Measurements from ENCODE around the gene MLIP.

MLIP gene

DNA sequence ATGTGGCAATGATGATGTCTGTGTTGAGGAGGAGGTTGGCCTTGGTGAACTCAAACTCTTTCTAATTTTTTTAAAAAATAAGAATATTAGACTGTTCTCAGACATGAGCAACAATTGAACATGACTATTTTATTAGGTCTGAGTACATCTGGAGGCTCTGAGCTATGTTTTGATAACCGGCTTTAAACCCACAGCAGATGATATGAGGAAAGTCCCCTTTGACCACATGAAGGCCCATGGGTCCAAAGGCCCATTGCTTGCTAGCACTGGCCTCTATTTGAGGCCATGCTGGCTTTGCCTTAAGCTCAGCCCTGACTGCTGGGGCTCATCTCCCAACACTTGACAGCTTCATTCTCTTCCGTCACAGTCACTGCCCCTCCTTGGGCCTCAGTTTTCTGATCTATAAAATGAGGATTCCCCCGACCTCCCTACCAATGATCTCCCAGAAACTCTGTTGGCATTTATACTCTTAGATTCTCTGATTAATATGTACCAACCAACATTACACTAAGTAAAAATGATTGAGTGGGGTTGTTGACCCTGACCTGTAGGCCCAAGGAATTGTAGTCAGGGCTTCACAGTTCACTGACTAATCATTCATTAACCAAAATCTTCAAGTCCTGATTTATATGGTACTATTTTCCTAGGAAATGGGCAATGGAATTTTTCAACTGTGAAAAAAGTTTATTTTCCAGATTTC is 173.1 kb downstream of the MLIP start:
- 86% methylated on average over 3 of the region's 3 CpGs for WGBS
- no peaks in the 10 kb centered on the region for H3K36me3 ChIP-seq (ENCODE audit: insufficient read depth, low read length)
- no peaks in the 10 kb centered on the region for H3K27me3 ChIP-seq (ENCODE audit: insufficient read depth, low read length)
- no peak overlapping the region for H3K4me3 ChIP-seq (ENCODE audit: low read length)
- H3K9me3 ChIP-seq (ENCODE audit: insufficient read depth, low read depth, low read length), result no peaks in the 10 kb centered on the region
- H3K27ac ChIP-seq (ENCODE audit: low read depth, low read length), result no peak overlapping the region
- no peak overlapping the region for H3K9ac ChIP-seq (ENCODE audit: low read depth, low read length)
- no peaks in the 10 kb centered on the region for H3K4me1 ChIP-seq (ENCODE audit: insufficient read depth, low read length)

DNA sequence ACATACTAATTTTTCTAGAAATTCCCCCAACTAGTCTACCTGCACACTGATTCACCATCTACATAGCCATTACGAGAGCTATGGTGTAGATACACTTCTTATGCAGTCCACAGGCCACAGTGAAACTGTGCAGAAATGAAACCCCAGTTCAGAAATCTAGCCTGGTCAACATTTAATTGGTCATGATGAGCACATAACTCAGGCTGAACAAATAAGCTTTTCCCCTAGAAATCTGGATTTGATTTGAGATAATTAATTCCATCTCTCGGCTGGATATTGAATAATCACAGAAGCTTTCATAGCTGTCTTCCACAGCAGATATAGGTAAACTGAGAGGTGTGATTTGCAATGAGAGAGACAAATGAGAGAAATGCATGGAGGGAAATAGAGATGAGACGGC is 174.4 kb downstream of the MLIP start:
- no peak overlapping the region for H3K9ac ChIP-seq (ENCODE audit: low read depth, low read length)
- no peaks in the 10 kb centered on the region for H3K27me3 ChIP-seq (ENCODE audit: insufficient read depth, low read length)
- H3K4me3 ChIP-seq (ENCODE audit: low read length), result no peak overlapping the region
- 98% methylated on average over 3 of the region's 3 CpGs for WGBS
- H3K4me1 ChIP-seq (ENCODE audit: insufficient read depth, low read length), result 0 out of 2 replicates have a peak, but pooled peaks cover 2% of the 10 kb centered on the region
- H3K27ac ChIP-seq (ENCODE audit: low read depth, low read length), result no peak overlapping the region
- H3K36me3 ChIP-seq (ENCODE audit: insufficient read depth, low read length), result no peaks in the 10 kb centered on the region
- H3K9me3 ChIP-seq (ENCODE audit: insufficient read depth, low read depth, low read length), result no peaks in the 10 kb centered on the region

DNA sequence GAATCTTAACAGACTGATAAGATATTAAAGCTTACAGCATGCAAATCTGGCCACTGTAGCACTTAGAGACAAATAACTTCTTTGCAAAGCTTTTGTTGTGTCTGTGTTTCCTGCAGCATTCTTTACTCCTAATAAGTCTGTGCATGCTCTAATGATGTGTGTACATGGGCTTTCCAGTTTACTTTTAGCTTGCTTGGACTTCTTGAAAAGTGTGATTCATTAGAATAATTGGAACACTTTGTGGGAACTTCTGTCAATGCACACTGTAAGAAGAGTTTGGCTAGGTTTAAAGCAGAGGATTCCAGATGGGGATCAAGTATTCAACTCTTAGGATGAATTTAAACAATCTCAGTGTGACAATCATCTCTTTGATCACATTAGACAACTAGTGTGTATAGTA is 174.9 kb downstream of the MLIP start:
- Histone ChIP-seq H3K27ac (ENCODE audit: low read depth, low read length) (no peak overlapping the region), H3K27me3 (ENCODE audit: insufficient read depth, low read length) (no peaks in the 10 kb centered on the region), H3K36me3 (ENCODE audit: insufficient read depth, low read length) (no peaks in the 10 kb centered on the region), H3K9ac (ENCODE audit: low read depth, low read length) (no peak overlapping the region), H3K9me3 (ENCODE audit: insufficient read depth, low read depth, low read length) (no peaks in the 10 kb centered on the region), H3K4me1 (ENCODE audit: insufficient read depth, low read length) (0 out of 2 replicates have a peak, but pooled peaks cover 7% of the 10 kb centered on the region), H3K4me3 (ENCODE audit: low read length) (no peak overlapping the region)

DNA sequence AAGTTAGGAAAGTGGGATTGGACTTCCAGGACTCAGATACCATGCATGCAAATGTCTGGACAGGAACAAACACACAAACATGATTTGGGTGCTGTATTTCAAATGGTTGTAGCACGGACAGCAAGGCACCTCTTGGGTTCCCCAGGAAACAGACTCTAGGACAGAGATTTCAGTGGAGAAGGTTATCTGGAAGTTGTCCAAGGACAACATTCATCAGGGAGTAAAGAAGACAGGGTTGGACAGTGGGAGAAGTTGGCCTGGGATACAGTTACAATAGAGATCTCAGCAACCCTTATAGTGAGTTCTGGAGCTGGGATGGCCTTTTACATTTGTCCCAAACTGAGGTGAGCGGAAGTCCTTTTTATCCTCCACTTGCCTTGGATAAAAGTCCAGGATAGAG is 177.2 kb downstream of the MLIP start:
- Histone ChIP-seq H3K36me3 (ENCODE audit: insufficient read depth, low read length) (no peaks in the 10 kb centered on the region), H3K4me3 (ENCODE audit: low read length) (no peak overlapping the region), H3K4me1 (ENCODE audit: insufficient read depth, low read length) (peaks cover 17% of the 10 kb centered on the region; the same call in 1 of the 2 replicates), H3K9me3 (ENCODE audit: insufficient read depth, low read depth, low read length) (no peaks in the 10 kb centered on the region), H3K9ac (ENCODE audit: low read depth, low read length) (no peak overlapping the region), H3K27ac (ENCODE audit: low read depth, low read length) (no peak overlapping the region), H3K27me3 (ENCODE audit: insufficient read depth, low read length) (no peaks in the 10 kb centered on the region)
- WGBS, result 99% methylated on average over 2 of the region's 2 CpGs

DNA sequence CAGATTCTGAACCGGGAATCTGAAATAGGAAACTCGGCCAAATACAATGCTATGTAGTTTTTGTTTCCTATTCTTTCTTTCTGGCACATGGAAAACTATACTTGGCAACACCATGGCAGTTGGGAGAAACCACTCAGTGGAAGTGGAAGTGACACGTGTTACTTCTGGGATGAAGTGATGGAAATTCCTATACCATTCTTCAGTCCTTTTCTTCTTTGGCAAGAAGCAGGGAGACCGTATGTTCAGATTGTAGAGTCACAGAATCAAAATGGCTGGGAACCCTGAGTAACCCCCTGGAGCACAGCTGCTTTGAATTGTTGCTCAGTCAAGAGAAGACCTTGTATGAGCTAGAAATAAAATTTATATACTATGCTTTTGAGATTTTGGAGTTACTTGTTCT is 178.2 kb downstream of the MLIP start:
- H3K27me3 ChIP-seq (ENCODE audit: insufficient read depth, low read length), result no peaks in the 10 kb centered on the region
- WGBS, result 97% methylated on average over 3 of the region's 4 CpGs
- no peaks in the 10 kb centered on the region for H3K9me3 ChIP-seq (ENCODE audit: insufficient read depth, low read depth, low read length)
- no peaks in the 10 kb centered on the region for H3K36me3 ChIP-seq (ENCODE audit: insufficient read depth, low read length)
- H3K4me1 ChIP-seq (ENCODE audit: insufficient read depth, low read length), result peaks cover 17% of the 10 kb centered on the region; the same call in 1 of the 2 replicates
- no peak overlapping the region for H3K4me3 ChIP-seq (ENCODE audit: low read length)
- H3K9ac ChIP-seq (ENCODE audit: low read depth, low read length), result no peak overlapping the region
- H3K27ac ChIP-seq (ENCODE audit: low read depth, low read length), result no peak overlapping the region

DNA sequence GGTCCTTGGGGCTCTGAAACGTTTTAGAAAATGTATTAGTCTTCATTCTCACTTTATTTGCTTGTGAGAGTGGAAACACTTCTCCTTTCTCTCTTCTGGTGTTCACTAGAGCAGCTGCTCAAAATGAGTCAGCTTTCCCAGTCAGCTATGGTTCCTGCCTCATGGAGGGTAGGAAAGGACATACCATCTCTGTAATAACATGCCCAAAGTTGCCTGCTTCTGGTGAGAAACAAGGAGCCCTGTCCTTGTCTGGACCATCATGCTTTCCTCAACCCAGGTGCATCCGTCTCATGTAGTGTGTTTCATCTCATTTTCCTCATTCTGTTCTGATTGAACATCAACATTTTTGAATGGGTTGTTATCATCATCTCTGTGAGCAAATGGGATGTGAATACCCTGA is 179.9 kb downstream of the MLIP start:
- 89% methylated on average over 1 of the region's 2 CpGs for WGBS
- H3K4me3 ChIP-seq (ENCODE audit: low read length), result no peak overlapping the region

DNA sequence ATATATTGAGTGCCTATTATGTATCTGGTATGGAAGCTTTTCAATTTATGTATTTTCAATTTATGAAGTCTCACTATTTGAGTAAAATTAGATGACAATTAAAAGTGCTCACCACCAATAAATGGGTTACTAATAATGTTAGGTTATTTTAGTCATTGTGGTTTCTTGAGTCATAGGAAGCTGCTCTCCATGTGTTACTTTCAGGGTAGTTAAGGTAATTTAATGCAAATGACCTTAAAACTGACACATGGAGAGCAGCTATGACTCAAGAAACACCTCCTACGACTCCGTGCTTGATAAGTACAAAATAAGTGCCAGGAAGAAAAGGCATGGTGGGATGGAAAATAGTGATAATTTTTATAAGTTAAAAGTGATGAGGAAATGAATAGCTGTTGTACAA is 180.5 kb downstream of the MLIP start:
- H3K27ac ChIP-seq (ENCODE audit: low read depth, low read length), result no peak overlapping the region
- H3K36me3 ChIP-seq (ENCODE audit: insufficient read depth, low read length), result no peaks in the 10 kb centered on the region
- no peaks in the 10 kb centered on the region for H3K27me3 ChIP-seq (ENCODE audit: insufficient read depth, low read length)
- H3K4me1 ChIP-seq (ENCODE audit: insufficient read depth, low read length), result peaks cover 17% of the 10 kb centered on the region; the same call in 1 of the 2 replicates
- 50% methylated on average over 1 of the region's 2 CpGs for WGBS
- H3K9me3 ChIP-seq (ENCODE audit: insufficient read depth, low read depth, low read length), result no peaks in the 10 kb centered on the region
- no peak overlapping the region for H3K9ac ChIP-seq (ENCODE audit: low read depth, low read length)
- H3K4me3 ChIP-seq (ENCODE audit: low read length), result no peak overlapping the region

More for the DNA sequence above, 179.9 kb downstream of the MLIP start:
- no peak overlapping the region for H3K9ac ChIP-seq (ENCODE audit: low read depth, low read length)
- H3K36me3 ChIP-seq (ENCODE audit: insufficient read depth, low read length), result no peaks in the 10 kb centered on the region
- peaks cover 17% of the 10 kb centered on the region; the same call in 1 of the 2 replicates for H3K4me1 ChIP-seq (ENCODE audit: insufficient read depth, low read length)
- H3K9me3 ChIP-seq (ENCODE audit: insufficient read depth, low read depth, low read length), result no peaks in the 10 kb centered on the region
- no peak overlapping the region for H3K27ac ChIP-seq (ENCODE audit: low read depth, low read length)
- H3K27me3 ChIP-seq (ENCODE audit: insufficient read depth, low read length), result no peaks in the 10 kb centered on the region

DNA sequence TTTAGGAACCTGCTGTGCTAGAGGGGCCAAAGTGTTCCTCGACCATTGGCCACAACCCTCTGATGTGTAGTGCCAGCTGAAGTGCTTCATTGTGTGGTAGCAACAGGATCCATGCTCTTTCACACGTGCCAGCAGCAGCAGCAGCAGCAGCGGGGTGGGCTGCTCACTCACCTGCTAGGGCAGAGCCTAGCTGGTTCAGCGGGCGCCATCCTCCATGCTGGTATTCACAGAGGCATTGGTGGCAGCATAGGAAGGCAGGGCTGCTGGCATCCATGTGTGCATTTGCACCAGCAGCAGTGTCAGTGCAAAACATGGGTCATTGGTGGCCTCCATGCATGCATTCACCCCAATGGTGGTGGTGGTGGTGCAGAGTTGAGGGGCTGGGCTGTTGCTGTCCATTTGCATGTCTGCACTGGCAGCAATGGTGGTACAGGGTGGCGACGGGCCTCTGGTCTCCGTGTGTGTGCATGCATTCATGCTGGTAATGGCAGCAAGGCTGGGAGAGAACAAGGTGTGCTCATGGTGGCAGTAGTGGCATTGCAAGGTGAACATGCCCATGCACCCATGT is 183.8 kb downstream of the MLIP start:
- H3K9me3 ChIP-seq (ENCODE audit: insufficient read depth, low read depth, low read length), result no peaks in the 10 kb centered on the region
- no peak overlapping the region for H3K4me3 ChIP-seq (ENCODE audit: low read length)
- no peak overlapping the region for H3K9ac ChIP-seq (ENCODE audit: low read depth, low read length)
- H3K4me1 ChIP-seq (ENCODE audit: insufficient read depth, low read length), result peaks cover 17% of the 10 kb centered on the region; the same call in 1 of the 2 replicates
- 94% methylated on average over 8 of the region's 8 CpGs for WGBS
- H3K27ac ChIP-seq (ENCODE audit: low read depth, low read length), result no peak overlapping the region
- H3K36me3 ChIP-seq (ENCODE audit: insufficient read depth, low read length), result no peaks in the 10 kb centered on the region
- H3K27me3 ChIP-seq (ENCODE audit: insufficient read depth, low read length), result no peaks in the 10 kb centered on the region

DNA sequence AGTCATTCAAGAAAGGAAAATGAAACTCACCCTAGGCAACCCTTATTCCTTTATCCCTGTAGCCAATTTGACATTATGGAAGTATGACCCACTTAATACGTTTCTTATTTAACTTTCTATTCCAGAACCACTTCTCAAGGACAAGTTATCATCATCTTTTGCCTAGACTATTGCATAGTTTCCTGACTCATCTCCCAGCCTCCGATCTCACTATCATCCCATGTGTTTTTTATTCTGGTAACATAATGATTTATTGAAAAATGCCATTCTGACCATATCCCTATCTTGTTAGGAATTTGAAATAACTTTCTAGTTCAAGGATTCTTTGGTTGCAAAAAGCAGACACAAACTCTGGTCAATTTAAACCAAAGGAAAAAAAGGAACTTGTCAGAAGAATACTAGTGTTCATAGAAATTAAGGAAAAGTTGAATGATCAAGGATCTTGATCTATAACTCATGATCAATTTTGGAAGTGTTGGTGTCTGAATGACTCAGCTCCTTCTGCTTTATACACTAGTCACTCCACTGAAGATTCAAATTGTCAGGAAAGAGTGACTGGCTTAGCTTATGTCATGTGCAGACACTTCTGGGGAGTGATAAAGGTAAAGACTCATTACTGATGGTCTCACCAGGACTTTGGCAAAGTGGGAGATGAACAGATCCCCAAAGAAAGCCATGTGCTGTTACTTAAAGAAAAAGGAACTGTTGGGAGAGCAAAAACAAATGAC is 188.5 kb downstream of the MLIP start:
- Histone ChIP-seq H3K9ac (ENCODE audit: low read depth, low read length) (no peak overlapping the region), H3K27me3 (ENCODE audit: insufficient read depth, low read length) (no peaks in the 10 kb centered on the region), H3K4me3 (ENCODE audit: low read length) (no peak overlapping the region), H3K4me1 (ENCODE audit: insufficient read depth, low read length) (peaks cover 4% of the 10 kb centered on the region; the same call in 1 of the 2 replicates), H3K9me3 (ENCODE audit: insufficient read depth, low read depth, low read length) (no peaks in the 10 kb centered on the region), H3K36me3 (ENCODE audit: insufficient read depth, low read length) (no peaks in the 10 kb centered on the region), H3K27ac (ENCODE audit: low read depth, low read length) (no peak overlapping the region)
- WGBS, result 97% methylated on average over 2 of the region's 2 CpGs

DNA sequence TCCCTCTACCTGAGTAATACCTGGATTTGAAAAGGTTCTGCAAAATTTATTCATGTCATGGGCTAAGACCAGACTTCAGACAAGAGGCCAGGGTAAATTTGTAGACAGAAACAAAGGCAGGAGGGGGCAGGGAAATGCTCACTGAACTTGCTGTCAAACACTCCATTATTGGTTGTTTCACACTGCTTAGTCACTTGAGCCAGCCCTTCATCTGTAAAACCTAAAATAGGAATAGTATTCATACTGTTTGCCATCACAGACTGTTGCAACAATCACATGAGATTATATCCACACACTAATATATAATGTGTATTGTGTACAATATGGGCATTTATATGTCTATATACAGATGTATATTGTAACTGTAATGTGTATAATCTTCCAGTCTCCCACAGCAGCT is 190.5 kb downstream of the MLIP start:
- Histone ChIP-seq H3K4me1 (ENCODE audit: insufficient read depth, low read length) (peaks cover 4% of the 10 kb centered on the region; the same call in 1 of the 2 replicates), H3K4me3 (ENCODE audit: low read length) (no peak overlapping the region), H3K27me3 (ENCODE audit: insufficient read depth, low read length) (no peaks in the 10 kb centered on the region), H3K27ac (ENCODE audit: low read depth, low read length) (no peak overlapping the region), H3K9ac (ENCODE audit: low read depth, low read length) (no peak overlapping the region), H3K36me3 (ENCODE audit: insufficient read depth, low read length) (no peaks in the 10 kb centered on the region), H3K9me3 (ENCODE audit: insufficient read depth, low read depth, low read length) (no peaks in the 10 kb centered on the region)

DNA sequence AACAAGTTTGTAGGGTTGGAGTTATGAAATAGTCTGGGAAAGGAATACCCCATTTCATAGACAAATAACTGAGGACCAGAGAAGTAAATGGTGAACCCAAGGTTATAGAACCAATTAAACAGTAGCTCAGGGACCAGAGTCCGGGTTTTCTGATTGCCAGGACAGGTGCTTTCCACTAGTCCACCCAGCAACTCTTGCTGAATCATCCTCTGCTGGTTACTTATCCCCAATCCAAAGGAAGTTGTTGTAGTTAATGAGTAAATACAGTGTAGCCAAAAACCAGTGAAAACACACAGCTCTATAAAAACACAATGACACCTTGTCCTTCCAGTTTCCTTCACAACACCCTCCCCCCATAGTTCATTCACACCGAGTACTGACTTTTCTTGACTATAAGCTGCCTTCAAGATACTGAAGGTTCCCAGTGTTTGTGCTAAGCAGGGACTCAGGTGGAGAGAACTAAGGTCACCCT is 196.2 kb downstream of the MLIP start:
- Histone ChIP-seq H3K27ac (ENCODE audit: low read depth, low read length) (no peak overlapping the region), H3K4me3 (ENCODE audit: low read length) (no peak overlapping the region), H3K4me1 (ENCODE audit: insufficient read depth, low read length) (no peaks in the 10 kb centered on the region), H3K9me3 (ENCODE audit: insufficient read depth, low read depth, low read length) (no peaks in the 10 kb centered on the region), H3K27me3 (ENCODE audit: insufficient read depth, low read length) (no peaks in the 10 kb centered on the region), H3K36me3 (ENCODE audit: insufficient read depth, low read length) (no peaks in the 10 kb centered on the region), H3K9ac (ENCODE audit: low read depth, low read length) (no peak overlapping the region)
- 96% methylated on average over 2 of the region's 2 CpGs for WGBS
